ENCODE measurements around the gene SNX10.

DNA sequence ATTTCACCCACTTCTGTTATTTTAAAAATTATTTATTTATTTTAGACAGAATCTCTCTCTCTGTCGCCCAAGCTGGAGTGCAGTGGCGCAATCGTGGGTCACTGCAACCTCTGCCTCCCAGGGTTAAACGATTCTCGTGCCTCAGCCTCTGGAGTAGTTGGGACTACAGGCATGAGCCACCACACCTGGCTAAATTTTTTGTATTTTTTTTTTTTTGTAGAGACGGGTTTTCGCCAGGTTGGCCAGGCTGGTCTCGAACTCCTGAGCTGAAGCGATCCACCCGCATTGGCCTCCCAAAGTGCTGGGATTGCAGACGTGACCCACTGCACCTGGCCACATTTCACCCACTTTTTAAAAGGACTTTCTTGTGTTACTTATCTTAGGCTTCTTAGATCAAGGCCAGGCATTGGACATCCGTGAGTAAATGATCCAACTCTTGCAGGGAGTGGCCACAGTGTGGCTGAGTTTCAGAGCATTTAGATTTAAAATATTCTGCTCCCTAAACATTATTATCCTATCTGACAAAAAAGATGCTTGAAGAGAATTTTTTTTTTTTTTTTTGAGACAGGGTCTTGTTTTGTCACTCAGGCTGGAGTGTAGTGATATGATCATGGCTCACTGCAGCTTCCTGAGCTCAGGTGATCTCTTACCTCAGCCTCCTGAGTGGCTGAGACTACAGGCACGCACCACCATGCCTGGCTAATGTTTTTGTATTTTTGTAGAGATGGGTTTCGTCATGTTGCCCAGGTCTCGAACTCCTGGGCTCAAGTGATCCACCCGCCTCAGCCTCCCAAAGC, 14.4 kb downstream of the SNX10 start:
- no peak for TF ChIP-seq POLR2AphosphoS5 (IDR thresholded peaks at IDR 0.05)
- TF ChIP-seq POLR2A (IDR thresholded peaks at IDR 0.05) = no peak
- TF ChIP-seq, protein P1, sequence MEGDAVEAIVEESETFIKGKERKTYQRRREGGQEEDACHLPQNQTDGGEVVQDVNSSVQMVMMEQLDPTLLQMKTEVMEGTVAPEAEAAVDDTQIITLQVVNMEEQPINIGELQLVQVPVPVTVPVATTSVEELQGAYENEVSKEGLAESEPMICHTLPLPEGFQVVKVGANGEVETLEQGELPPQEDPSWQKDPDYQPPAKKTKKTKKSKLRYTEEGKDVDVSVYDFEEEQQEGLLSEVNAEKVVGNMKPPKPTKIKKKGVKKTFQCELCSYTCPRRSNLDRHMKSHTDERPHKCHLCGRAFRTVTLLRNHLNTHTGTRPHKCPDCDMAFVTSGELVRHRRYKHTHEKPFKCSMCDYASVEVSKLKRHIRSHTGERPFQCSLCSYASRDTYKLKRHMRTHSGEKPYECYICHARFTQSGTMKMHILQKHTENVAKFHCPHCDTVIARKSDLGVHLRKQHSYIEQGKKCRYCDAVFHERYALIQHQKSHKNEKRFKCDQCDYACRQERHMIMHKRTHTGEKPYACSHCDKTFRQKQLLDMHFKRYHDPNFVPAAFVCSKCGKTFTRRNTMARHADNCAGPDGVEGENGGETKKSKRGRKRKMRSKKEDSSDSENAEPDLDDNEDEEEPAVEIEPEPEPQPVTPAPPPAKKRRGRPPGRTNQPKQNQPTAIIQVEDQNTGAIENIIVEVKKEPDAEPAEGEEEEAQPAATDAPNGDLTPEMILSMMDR (IDR thresholded peaks at IDR 0.05) = no peak
